Peyer's patch (tissue), 4 donors: ENCODE measurements around the gene CLCN1. TPM values are rescaled to one million over a fixed set of nuclear protein-coding genes. Genes with fewer than 3 reads are reported as not detected.

ENCODE experiments used
- DNase-seq, 3 donors: peaks; one replicate each; pipeline ENCODE4 v3.0.0-alpha.2; 2017 to 2019
- H3K27ac ChIP-seq, 4 donors: fragments of 200-600 bp; sonication (generic); one replicate each; pipeline ENCODE4 v1.5.1; 2016 to 2019
- H3K27me3 ChIP-seq, 2 donors: fragments of 200-600 bp; sonication (generic); one replicate each; pipeline ENCODE4 v1.5.1; 2019
- H3K36me3 ChIP-seq, 3 donors: fragments of 200-600 bp; sonication (generic); one replicate each; pipeline ENCODE4 v1.5.1; 2016 to 2019
- H3K4me1 ChIP-seq, 4 donors: fragments of 200-600 bp; sonication (generic); one replicate each; pipeline ENCODE4 v1.5.1; 2016 to 2019
- H3K4me3 ChIP-seq, 4 donors: fragments of 200-600 bp; sonication (generic); 1 replicate in 3 of 4; 2 replicates in 1 of 4; pipeline ENCODE4 v1.5.1; 2016 to 2019; ENCODE audit warnings: mild to moderate bottlenecking in 1 of 4
- H3K9me3 ChIP-seq, 4 donors: fragments of 200-600 bp; sonication (generic); one replicate each; pipeline ENCODE4 v1.5.1; 2016 to 2019; ENCODE audit warnings: mild to moderate bottlenecking in 1 of 4
- POLR2A ChIP-seq, 2 donors: fragments of 450-650 bp; IDR thresholded peaks; one replicate each; pipeline ENCODE4 v1.5.1; 2017; ENCODE audit warnings: antibody characterized with exemption in 2 of 2, mild to moderate bottlenecking in 2 of 2, moderate library complexity in 2 of 2
- total RNA-seq, 4 donors: library from RNA; depleted of rRNA; stranded (reverse); fragments of >200 nt; gene quantifications; one replicate each; pipeline ENCODE4 v1.1.0, GENCODE V29; 2016
- TF ChIP-seq, protein P1 (sequence below), 6 experiments: fragments of 450-650 bp in 4 of 6; fragments of 200-600 bp in 2 of 6; sonication (generic) in 1 of 6; IDR thresholded peaks; one replicate each; pipeline ENCODE4 v1.5.1; 2017 to 2019; ENCODE audit warnings: antibody characterized with exemption in 6 of 6, mild to moderate bottlenecking in 3 of 6, moderate library complexity in 1 of 6

CLCN1 gene
- total RNA-seq, 4 donors from 2014 or later = 1.1 to 6.5 (median 2.5) TPM; not detected in 1

DNA sequence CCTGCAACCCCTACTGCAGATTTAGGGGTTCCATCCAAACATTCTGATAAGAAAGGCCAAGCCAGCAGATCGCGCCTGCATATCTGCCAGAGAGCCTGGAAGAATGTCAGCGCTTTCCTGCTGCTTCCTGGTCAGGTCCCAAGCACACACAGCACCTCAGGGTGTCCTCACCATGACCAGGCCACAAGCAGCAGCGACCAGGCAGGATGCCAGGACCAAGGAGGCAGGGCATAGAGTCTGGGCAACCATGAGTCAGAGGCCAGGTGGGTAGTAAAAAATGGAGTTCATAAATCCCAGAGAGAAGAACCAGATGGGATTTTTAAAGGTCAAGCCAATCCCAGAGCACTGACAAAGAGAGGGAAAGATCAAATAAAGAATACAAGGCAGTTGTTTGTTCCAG lies 52.1 kb downstream of the CLCN1 start:
- Histone ChIP-seq H3K9me3 (no peaks in the 10 kb centered on the region), H3K27ac (peak overlapping the region in 2 of 4 donors; percentile 43 to 56)

DNA sequence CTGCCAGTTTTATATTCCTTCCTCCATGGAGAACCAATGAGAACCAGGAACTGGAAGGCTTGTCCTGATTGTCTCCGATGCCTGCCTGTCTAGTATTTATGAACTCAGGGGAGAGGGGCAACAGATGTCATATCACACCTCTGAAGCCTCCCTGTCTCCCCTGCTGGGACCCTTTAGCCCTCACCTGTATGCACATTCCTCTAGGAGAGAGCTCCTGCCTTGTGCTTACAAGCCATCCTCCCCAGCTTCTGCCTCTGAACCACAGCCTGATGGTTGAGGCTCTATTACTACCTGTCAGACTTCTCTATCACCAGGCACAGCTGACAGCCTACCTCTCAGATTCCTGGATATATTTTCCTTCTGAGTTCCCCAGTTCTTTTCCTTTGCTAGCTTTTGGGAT lies 52.5 kb downstream of the CLCN1 start:
- Histone ChIP-seq H3K27me3 (no peaks in the 10 kb centered on the region), H3K27ac (peak overlapping the region in 2 of 4 donors; percentile 43 to 56), H3K9me3 (no peaks in the 10 kb centered on the region), H3K4me1 (peaks cover 0 to 17% (median 2%) of the 10 kb centered on the region in 4 donors), H3K36me3 (no peaks in the 10 kb centered on the region), H3K4me3 (no peak overlapping the region)
- DNase-seq = no peak
- TF ChIP-seq, protein P1, sequence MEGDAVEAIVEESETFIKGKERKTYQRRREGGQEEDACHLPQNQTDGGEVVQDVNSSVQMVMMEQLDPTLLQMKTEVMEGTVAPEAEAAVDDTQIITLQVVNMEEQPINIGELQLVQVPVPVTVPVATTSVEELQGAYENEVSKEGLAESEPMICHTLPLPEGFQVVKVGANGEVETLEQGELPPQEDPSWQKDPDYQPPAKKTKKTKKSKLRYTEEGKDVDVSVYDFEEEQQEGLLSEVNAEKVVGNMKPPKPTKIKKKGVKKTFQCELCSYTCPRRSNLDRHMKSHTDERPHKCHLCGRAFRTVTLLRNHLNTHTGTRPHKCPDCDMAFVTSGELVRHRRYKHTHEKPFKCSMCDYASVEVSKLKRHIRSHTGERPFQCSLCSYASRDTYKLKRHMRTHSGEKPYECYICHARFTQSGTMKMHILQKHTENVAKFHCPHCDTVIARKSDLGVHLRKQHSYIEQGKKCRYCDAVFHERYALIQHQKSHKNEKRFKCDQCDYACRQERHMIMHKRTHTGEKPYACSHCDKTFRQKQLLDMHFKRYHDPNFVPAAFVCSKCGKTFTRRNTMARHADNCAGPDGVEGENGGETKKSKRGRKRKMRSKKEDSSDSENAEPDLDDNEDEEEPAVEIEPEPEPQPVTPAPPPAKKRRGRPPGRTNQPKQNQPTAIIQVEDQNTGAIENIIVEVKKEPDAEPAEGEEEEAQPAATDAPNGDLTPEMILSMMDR (IDR thresholded peaks at IDR 0.05) = no peak
- TF ChIP-seq POLR2A (IDR thresholded peaks at IDR 0.05) = no peak

More for the DNA sequence above, 52.1 kb downstream of the CLCN1 start:
- H3K36me3 ChIP-seq = no peaks in the 10 kb centered on the region
- H3K4me3 ChIP-seq = no peak overlapping the region
- peak in 2 of 3 donors; percentile 93 for DNase-seq
- TF ChIP-seq, protein P1 (IDR thresholded peaks at IDR 0.05) = peak in 1 of 6 experiments; percentile 5
- TF ChIP-seq POLR2A (IDR thresholded peaks at IDR 0.05) = no peak
- no peaks in the 10 kb centered on the region for H3K27me3 ChIP-seq
- peaks cover 0 to 17% (median 2%) of the 10 kb centered on the region in 4 donors for H3K4me1 ChIP-seq

DNA sequence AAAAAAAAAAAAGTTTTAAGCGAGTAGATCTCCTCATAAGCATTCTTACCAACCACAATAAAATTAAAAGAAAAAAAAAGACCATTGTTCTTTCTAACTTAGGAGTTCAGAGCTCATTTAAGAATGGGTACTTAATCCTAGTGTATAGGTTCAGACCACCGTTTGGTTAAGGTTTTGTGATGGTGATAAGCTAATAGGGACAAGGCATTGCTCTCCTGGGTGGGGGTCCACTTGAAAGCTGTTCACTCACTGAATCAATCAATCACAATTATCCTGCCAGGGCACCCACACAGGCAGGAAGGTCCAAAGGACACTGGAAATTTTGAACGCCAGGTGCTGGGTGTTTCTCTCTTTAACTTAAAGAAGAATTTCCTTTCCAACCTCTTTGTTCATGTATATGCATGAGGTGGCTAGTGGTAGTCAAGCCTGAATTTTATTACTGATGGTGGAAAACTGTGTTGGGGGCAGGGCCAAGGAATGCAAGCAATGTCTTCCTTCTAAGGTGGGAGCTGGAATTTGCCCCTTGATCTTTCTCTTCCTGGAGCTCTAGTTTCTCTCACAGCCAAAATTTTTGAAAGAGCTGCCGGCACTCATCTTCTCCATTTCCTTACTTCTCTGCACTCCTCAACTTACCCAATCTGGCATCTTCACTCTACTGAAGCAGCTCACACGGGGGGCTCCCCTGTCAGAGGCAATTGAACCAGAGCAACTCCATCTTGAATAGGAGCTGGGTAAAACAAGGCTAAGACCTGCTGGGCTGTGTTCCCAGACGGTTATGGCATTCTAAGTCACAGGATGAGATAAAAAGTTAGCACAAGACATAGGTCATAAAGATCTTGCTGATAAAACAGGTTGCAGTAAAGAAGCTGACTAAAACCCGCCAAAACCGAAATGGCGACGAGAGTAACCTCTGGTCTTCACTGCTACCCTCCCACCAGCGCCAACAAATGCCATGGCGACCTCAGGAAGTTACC lies 54.1 kb downstream of the CLCN1 start:
- peak overlapping the region in 3 of 4 donors; percentile 4 to 59 (median 39) for H3K27ac ChIP-seq
- no peak for DNase-seq

DNA sequence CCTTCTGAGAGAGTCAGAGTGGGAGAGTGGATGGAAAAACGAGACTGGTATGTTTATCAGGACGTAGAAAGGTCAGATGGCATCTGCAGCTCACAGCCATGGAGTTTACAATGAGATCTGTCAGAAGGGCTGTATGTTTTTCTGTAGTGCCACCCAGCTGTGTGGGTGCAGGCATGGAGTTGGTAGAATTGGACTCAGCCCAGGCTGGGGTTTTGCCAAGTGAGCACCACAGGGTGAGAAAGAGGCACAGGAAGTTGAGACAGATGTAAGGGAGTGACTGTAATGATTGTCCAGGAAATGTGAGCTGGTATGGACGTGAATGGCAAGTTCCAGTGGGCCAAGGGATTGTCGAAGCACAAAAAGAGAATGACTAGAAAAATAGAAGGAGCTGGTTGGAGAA lies 56.2 kb downstream of the CLCN1 start:
- Histone ChIP-seq H3K27me3 (no peaks in the 10 kb centered on the region), H3K4me1 (peaks cover 3 to 17% (median 4%) of the 10 kb centered on the region in 4 donors)
- TF ChIP-seq POLR2A (IDR thresholded peaks at IDR 0.05) = no peak
- TF ChIP-seq, protein P1 (IDR thresholded peaks at IDR 0.05) = peak in 3 of 6 experiments; percentile 8 to 45 (median 33)

More for the DNA sequence above, 54.1 kb downstream of the CLCN1 start:
- Histone ChIP-seq H3K9me3 (no peaks in the 10 kb centered on the region), H3K27me3 (no peaks in the 10 kb centered on the region), H3K36me3 (no peaks in the 10 kb centered on the region), H3K4me1 (peaks cover 0 to 17% (median 3%) of the 10 kb centered on the region in 4 donors), H3K4me3 (no peak overlapping the region)
- no peak for TF ChIP-seq POLR2A (IDR thresholded peaks at IDR 0.05)

DNA sequence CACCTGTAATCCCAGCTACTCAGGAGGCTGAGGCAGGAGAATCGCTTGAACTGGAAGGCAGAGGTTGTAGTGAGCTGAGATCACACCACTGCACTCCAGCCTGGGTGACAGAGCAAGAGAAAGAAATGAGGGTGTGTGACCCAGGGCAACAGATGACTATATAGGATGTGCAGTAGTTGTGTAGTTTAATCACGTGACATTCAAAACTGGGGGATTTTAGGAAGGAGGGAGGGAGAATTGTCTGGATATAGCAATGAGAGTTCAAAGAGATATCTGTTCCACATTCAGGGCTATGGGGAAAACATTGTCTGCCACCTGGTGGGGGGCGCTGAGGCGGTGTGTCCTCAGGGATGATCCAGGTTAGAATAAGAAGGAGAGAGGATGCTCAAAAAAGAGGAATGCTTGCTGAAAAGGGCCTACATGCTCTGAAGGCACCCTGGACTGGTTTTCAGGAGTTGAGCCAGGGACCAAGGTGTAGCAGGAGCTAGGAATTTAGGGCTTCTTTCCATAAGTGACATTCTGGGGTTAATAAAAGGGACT lies 57.4 kb downstream of the CLCN1 start:
- Histone ChIP-seq H3K27ac (no peak overlapping the region), H3K4me1 (peaks cover 3 to 13% (median 4%) of the 10 kb centered on the region in 4 donors), H3K36me3 (no peaks in the 10 kb centered on the region), H3K4me3 (no peak overlapping the region), H3K9me3 (no peaks in the 10 kb centered on the region), H3K27me3 (no peaks in the 10 kb centered on the region)
- DNase-seq = no peak
- no peak for TF ChIP-seq POLR2A (IDR thresholded peaks at IDR 0.05)
- TF ChIP-seq, protein P1 (IDR thresholded peaks at IDR 0.05) = no peak

More for the DNA sequence above, 56.2 kb downstream of the CLCN1 start:
- H3K36me3 ChIP-seq = no peaks in the 10 kb centered on the region
- H3K4me3 ChIP-seq = no peak overlapping the region
- DNase-seq = peak in 2 of 3 donors; percentile 48 to 75
- H3K27ac ChIP-seq = peak overlapping the region in 1 of 4 donors; percentile 25
- no peaks in the 10 kb centered on the region for H3K9me3 ChIP-seq
